HG03342 (cell line): ENCODE measurements around the gene FEV.

ENCODE experiments used
- ATAC-seq: cut with Tn5 transposase; IDR thresholded peaks from one replicate; pipeline ENCODE4 v1.9.1; 2021; ENCODE audit warnings: mild to moderate bottlenecking, moderate library complexity; ENCODE audit not compliant: unreplicated experiment

FEV gene

DNA sequence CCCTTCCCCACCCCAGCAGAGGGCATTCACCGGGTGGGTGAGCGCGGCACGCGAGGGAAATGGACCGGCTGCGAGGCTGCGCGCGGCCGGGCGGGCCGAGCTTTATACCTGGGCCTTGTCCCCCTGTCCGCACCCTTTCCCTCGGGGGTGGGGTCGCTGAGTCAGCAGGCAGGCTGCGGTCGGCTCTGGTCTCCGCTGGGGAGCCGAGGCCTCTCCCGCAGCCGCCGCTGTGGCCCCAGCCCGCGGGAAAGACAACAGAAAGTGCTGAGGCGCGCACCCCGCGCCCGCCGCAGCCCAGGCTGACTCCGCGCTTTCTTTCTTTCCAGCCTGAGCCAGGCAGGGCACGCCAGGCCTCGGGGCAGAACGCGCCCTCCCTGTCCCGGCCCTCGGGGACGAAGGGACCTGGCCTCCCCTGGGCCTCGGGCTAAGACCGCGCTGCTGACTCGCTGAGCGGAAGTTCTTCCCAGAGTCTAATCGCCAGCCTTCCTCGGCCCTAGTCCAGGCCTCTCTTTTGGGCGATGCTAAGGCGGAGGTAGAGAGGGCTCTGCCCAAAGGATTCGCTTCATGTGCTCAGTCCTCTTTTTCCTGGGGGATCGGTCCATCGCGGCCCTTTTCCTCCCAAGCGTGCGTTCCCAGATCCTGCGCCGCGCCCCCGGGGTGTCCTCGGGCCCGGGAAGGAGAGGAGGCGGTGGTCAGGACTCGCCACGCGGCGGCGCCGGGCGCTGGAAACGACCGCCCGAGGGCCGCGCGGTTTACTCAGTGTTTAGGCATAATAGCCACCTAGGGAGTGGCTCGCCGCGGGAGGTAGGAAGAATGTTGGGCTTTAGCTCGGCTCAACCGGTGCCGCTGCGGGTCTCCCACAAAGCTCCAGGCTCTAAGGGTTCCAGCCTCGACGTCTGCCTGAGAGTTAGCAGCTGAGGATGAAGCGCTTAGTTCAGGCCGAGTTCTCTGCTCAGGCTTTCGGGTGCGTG, 8.6 kb upstream of the FEV start, which contains the start of gene CRYBA2:
Gene CRYBA2, minus strand, starts transcription at position 78 of the 971 bp plus-strand sequence. CDS start 246 bp downstream, outside the sequence.
- no peak for ATAC-seq

- ATAC-seq, result no peak
These were observed 7.8 kb upstream of the FEV start for GRCh38 chr2:218992703-218993344.

GRCh38 chr2:218992196-218992595, 7.2 kb upstream of the FEV start:
- ATAC-seq, result no peak

- ATAC-seq, result no peak
These were observed 6.7 kb upstream of the FEV start for GRCh38 chr2:218991674-218992168.

- no peak for ATAC-seq
These were observed 5.6 kb upstream of the FEV start for GRCh38 chr2:218990612-218991011.

GRCh38 chr2:218990052-218990451, 5.1 kb upstream of the FEV start:
- no peak for ATAC-seq

DNA sequence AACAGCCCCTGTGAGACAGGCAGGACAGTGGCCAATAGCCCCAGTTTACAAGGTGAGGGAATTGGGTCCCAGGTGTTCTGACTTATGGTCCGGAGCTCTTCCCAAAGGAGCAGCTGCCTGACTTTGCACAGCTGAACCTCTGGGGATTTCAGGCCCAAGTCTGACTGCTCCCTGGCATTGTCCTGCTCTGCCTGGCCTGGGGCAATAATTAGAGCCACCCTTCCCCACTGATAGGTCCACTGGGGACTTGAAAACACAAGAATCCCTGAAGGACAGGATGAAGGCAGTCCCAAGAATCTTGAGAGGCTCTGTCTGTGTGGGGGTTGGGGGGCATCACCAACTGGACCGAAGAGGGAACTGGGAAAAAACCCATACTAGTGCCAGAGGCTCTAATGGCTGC, 3.7 kb upstream of the FEV start:
- no peak for ATAC-seq

GRCh38 chr2:218988164-218988563, 3.2 kb upstream of the FEV start:
- ATAC-seq, result no peak

- ATAC-seq, result no peak
These were observed 1.3 kb upstream of the FEV start for GRCh38 chr2:218986148-218986761.

DNA sequence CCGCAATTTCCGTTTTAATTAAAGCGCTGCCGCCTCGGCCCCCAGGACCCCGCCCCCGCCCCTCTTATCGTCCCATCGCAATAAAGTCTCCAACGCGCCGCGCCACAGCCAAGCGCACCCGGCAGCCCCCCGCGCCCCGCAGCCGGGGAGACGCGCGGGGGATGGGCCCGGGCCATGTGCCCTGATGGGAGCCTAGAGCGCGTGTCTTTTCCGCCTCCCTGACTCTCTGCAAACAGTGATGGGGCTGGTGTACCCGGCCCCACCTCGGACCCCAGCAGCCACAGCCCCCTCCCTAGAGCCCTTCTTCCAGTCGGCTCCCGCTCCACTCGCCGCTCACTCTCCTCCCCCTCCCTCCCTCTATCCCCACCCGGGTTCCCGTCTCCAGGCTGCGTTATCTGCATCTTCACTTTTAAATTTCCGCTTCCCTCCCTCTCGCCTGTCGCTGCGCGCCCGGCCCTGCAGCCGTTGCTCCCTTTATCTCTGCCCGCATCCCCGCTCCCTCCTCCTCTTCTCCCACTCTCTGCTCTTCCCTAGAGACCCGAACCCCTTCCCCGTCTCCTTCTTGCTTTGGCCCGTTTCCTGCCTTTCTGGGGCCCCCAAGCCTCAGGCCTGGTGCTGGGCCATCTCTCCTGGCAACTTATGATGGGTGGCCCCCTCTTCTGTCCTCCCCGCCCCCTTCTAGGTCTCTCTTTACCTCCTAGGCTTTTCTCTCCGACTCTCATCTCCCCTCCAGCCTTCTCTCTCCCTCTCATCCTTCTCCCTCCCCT, 524 bp upstream of the FEV start:
- no peak for ATAC-seq

DNA sequence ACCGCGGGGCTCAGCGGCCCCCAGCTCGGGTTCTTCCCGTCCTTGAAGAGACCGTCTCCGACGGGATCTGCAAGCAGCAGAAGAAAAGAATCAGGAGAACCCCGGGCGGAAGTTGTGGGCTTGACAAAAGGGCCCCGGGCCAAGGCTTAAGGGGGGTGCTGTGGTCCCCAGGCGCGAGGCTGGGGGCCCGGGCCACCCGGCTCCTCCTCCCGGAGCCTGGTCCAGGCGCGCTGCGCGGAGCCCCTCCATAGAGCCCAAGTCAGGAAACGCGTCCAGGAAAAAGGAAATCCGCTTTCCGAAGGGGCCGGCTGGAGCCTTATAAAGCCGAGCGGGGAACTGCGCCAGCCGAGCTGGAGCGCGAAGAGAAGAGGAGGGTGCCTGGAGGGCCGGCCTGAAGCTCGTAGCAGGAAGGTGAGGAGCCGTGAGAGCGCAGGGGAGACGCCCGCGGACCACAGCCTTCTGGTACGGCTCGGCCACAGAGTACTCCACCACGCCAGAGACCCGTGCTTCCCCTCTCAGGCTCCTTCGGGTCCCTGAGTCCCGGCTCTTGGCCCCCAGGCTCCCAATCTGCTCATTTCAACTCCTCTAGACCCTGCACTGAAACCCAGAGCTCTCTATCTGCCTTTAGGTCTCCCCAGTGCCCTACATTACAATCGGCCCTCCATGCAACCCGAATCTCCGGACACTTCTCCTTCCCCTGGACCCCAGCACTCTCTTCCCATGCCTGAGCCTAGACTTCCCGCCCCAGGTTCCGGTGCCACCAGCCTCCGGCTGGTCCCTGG, 554 bp downstream of the FEV start:
- no peak for ATAC-seq

DNA sequence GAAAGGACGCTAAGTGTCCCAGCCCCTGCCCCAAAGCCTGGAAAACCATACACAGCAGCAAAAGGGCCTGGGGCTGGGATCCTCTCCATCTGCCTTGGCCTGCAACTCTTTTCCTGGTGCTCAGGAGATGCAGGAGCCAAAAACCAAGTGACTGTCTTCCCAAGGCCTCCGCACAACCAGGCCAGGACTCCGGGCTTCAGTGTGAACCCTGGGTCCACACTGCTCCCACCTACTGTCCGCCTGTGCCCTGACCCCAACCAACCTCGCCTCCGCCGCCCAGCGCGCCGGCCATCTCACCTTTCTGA, 1.1 kb downstream of the FEV start:
- ATAC-seq, result no peak

- no peak for ATAC-seq
These were observed 1.6 kb downstream of the FEV start for GRCh38 chr2:218983263-218983933.

- no peak for ATAC-seq
These were observed 2.3 kb downstream of the FEV start for GRCh38 chr2:218982586-218983262.

DNA sequence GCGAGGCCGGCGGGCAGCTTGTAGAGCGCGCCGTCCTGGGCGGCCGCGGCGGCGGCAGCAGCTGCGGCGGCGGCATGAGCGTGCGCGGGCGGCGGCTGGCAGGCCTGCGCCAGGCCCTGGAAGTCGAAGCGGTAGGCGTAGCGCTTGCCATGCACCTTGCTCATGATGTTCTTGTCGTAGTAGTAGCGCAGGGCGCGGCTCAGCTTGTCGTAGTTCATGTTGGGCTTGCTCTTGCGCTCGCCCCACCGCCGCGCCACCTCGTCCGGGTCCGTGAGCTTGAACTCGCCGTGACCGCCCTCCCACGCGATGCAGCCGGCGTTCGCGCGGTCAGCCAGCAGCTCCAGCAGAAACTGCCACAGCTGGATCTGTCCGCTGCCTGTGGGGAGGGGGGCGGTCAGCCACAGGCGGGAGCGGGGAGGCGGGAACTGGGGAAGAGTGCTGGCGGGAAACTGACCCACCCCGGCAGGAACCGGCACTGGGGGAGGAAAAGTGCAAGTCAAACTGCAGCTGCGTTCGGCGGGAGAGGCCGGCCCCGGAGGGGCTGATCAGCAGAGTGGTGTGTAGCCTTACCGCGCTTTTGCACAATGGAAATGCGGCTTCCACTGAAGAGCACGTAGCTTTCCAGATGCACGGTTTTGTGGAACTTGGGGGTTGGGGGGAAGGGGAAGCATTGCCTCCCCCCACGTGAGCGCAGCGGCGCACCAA, 3.0 kb downstream of the FEV start:
- ATAC-seq, result no peak

GRCh38 chr2:218981390-218981880, 3.5 kb downstream of the FEV start:
- ATAC-seq, result no peak

DNA sequence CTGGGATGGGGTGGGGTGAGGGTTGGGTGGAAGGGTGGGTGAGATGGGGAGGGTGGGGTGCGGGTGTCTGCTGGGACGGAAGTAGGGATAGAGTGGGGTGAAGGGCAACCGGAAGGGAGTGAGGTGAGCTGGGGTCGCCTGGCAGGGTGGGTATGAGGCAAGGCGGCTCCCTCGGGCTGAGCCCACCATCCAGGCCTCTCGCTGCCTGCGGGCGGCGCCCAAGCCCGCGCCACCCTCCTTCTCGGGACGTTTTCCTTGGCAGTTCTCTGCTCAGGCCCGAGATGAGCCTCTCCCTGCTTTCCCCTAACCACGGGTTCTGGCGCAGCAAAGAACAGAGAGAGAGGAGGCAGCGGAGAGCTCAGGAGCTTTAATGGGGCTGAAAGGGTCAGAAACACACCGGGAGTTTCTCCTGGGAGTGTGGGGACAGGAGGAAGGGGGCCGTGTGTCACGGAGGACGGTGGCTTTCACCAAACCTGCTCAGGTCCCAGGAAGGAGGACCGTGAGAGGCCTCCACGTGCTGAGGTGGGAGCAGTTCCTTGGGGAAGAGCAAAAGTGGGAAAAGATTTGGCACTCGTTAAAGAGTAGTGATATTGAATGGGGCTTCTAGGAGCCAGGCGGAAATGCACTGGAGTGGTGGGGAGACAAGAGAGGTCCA, 4.1 kb downstream of the FEV start:
- no peak for ATAC-seq
